Epithelial cell of umbilical artery (primary cell): ENCODE results near the gene HS3ST3B1. TPM values are rescaled to one million over a fixed set of nuclear protein-coding genes. Genes with fewer than 3 reads are reported as not detected.

ENCODE experiments used
- total RNA-seq: library from RNA; depleted of rRNA; stranded (reverse); fragments of >200 nt; gene quantifications from 2 replicates; pipeline ENCODE4 v1.2.3, GENCODE V29; 2014

HS3ST3B1 gene
- total RNA-seq: 0.32 TPM in 1 of 2 replicates, not detected in the other

DNA sequence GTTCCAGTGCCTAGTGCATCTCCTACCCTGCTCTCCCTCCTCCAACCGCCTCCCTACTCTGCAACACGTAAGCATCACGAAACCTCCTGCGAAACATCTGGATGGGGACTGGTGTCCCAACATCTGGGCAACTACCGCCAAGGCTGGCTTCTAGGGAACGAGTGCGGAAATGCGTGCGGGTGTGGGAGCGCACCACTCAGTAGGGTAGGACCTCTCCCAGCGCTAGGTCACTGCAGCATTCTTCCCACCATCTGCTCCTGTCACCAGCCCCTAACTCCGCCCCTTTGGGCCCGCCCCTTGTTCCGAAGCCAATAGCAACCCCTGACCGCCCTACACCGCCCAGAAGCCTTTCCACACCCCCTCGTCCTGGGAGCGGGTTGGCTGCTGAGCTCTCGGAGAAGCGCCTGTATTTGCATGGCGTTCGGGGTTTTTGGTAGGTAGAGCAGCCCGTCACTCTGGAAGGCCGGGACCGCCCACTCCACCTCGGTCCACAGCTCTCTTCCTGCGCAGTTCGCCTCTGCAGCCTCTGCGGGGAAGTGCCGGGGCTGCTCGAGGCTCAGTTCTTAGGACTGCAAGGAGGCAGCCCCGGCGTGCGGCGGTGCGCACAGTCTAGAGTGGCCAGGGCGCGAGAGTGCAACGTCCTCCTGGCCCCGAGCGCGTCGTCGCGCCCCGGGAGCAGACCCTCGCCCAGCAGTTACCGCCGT, at the start of gene HS3ST3B1:
TSS of gene HS3ST3B1 (plus strand) at position 507 of the 704 bp plus-strand sequence. CDS start 438 bp downstream, outside the sequence.

Other genes starting within 250 kb of the HS3ST3B1 start
- 9.1 and 14.3 TPM in 2 replicates for gene COX10, start 231.6 kb upstream of the HS3ST3B1 start, total RNA-seq
- gene CDRT15, start 64.2 kb upstream of the HS3ST3B1 start, total RNA-seq: not detected in 2 replicates